NCI-H1436 (cell line): ENCODE results near the gene PHKA2.

Experiments
- DNase-seq: peaks from one replicate; lab custom pipeline; 2025; lab: John Stamatoyannopoulos, UW

Gene PHKA2

DNA sequence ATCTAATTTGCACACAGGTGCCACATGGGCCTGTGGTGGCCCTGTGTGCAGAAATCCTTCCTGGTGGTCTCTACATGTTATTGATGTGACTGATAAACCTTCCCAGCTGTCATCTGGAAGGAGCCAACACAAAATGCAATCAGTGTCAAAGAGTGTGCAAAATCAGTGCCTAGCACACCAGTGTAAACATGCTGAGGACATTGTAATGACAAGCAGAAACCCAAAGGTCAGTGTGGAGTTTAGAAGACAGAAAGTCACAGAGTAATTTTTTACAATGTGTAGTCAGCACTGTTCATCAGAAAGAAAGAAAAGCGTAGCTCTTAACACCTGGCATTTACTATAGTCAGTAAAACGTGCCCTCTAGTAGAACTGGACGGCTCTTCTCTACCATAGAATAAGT is 50.3 kb downstream of the PHKA2 start:
- DNase-seq: no peak

DNA sequence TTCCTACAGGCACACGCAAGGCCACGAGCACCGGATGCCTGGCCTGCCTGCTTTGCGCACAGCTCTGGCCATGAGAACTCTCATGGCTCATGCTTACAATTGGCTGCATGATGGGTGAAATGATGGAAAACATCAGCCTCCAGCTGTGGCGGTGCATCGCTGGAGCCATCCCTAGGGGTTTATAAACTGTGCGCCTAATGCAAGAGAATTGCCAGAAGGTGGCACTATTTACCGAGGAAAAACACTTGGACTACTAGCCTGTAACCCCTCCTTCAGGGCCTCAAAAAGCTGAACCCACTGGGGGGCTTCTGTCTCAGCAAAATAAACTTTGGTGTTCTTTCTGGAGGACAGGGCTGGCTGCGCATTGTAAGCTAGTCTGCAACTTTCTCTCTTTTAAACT is 51.9 kb downstream of the PHKA2 start:
- no peak for DNase-seq

DNA sequence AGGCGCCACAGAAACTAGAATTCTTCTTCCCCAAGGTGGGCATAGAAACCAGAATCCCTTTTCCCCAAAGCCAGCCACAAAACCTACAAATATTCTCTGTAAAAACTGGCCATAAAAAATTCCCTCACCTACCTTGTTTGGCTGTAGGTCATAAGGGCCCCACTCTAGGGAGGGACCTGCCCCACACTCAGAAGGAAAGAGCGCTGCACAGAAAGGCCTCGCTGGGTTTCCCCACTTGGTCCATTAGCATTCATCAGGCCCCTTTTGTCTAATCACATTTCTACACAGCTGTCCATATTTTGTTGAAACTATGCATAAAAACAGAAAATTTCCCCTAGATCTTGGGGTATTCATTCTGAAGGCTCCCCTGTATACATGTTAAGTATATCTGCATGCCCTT is 54.1 kb downstream of the PHKA2 start:
- DNase-seq: no peak

DNA sequence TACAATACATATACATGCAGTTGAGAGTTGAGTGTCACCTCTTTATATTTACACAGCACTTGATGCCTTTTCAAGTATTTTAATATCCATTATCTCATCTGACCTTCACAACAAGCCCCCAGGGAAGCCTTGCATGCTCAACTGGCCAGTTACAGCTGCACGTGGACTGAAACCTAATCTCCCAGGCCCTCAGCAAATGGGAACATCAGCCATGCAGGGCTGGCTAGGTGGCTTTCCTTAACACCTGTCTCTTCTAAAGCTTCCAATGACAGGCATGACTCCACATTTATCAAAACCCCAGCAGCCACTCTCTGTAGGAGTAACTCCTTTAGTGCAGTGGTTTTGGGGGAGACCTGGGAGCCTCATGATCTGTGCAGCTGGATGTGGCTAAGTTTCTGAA is 56.4 kb downstream of the PHKA2 start:
- no peak for DNase-seq

DNA sequence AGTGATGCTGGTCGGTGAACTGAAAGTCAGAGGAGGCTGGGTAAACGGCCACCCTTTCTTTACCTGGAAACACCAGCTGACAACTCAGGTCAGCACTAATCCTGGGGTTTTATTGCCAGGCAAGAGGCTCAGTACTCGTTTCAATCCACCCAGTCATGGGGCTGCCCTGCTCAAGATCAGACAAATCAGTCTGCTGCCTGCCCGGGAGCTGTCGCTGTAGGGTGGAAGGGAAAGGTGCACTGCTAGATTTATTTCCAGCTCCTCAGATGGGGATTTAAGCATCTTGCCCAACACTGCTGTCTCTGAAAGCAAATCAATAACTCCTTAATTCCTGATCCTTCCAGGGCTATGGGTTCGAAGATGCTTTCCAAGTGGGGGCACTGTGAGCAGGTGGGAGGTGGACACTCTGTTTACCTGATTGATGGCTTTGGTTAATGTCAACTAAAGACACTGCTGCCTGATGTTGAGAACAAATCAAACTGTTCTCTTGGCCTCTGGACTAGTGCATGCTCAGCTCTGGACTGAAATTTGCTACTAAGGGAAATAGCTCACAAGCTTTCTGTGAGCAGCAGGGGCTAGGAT is 59.3 kb downstream of the PHKA2 start:
- no peak for DNase-seq

DNA sequence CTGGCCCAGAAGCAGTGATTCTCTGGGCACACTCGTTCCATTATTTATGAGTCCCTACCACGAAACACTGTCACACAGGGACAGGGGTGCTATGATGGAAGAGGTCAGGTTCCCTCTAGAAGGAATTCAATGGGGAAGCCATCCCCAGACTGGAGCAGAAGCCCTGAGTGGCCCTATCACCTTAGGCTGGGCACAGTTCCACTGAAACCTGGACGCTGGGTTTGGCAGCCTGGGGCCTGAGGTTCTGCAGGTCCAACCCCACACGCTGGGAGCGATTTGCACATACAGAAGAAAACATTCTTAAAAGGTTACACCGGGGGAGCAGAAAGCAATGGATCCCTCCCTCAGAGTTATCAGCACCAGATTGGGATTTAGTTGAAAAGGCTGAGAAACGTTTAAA is 63.3 kb downstream of the PHKA2 start:
- DNase-seq: no peak

DNA sequence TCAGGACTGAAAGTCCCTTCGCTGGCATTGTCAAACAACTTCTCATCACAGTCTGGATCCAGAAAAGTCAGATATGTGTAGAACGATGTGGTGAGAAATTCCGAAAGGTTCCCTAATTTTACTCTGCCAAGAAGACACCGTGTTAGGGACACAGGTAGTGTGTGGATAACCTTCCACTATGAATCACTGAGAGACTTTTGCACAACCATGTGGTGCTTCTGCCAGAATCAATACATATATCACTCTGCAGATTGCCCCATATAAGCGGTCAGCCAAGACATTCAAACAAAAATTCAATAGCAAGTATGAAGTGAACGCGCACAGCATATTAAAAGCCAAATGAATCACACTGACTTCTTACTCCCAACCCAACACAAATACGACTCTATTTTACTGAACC is 63.8 kb downstream of the PHKA2 start:
- DNase-seq: no peak

DNA sequence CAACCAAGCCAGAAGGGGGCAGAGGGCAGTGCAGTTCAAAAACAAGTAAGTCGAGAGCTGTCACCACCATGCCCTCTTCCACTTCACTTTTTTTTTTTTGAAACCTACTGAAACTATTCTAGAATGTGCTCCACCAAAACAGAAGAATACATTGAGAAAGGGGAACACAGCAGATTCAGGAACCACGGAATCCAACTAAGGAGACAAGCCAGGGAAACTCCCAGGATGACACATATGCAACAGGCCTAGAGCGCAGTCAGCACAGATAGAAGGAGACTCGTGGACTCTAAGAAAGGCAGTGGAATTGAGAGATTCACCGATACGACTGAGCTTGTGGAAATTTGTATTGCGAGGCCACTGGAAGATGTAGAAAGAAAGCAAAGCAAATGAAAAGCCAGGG is 66.1 kb downstream of the PHKA2 start:
- no peak for DNase-seq

DNA sequence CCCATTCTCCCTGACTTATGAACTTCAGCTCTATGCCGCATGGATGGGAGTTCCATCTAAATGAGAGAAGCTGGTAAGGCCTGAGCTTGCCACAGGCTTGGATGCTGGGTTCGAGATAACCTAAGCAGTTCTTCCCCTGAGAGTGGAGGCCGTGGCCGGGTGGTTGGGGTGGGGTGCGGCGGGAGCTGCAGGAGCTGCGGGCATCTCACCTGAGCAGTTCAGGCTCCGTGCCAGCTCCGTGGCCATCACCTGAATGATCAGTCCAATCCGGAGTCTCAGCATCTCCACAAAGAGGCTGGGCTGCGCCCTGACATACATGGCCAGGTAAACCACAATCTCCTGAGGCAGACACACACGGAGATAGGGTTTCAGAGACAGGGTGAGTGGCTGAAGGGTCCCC is 77.6 kb downstream of the PHKA2 start:
- no peak for DNase-seq

DNA sequence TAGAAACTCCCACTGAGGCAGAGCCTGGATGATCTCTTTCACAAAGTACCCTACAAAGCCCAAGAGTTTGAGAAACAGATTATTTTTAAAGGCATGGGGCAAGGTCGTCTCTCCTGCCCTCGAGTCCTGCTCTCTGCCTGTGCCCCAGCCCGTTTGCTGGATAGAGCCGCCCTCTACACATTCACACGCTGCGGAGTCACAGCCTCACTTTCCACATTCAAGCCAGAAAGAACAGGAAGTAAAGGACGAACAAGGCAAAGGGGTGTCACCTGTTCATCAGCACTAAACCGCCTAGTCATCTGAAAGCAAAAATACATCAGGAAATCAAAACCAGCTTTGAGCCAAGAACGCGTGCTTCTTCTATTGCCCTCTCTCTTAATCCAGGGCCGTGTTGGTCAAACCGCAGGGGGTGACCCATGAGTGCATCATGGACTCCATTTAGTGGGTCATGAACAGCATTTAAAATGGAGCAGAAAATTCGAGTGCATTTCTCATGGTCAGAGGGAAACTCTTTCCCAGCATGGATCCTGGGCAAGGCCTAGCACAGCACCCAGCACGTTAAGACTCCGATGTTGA is 83.4 kb downstream of the PHKA2 start:
- DNase-seq: no peak

DNA sequence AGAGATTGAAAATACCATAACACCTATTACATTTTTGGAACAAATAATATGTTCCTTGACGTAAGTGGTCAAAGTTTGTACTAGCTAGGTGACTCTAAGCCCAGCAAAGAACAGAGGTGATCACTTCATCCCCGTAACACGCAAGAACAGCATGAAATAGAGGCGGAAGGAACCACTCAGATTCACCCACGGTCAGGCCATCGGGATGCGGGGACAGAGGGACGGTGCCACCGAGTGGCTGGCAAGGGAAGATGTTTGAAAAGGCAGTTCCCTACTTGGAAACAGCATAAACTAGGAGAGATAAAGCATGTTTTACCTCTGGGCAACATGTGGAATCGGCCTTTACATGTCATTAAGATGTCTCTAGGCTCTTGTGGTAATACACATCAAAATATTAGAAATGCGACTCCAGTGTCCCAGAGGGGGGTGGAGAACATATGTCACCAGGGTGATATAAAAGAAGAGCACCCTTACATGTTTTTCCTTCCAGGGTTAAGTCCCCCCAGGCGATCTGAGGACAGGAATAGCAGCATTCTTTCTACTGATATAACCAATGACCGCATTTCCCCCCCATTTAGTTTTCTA is 84.0 kb downstream of the PHKA2 start:
- no peak for DNase-seq

DNA sequence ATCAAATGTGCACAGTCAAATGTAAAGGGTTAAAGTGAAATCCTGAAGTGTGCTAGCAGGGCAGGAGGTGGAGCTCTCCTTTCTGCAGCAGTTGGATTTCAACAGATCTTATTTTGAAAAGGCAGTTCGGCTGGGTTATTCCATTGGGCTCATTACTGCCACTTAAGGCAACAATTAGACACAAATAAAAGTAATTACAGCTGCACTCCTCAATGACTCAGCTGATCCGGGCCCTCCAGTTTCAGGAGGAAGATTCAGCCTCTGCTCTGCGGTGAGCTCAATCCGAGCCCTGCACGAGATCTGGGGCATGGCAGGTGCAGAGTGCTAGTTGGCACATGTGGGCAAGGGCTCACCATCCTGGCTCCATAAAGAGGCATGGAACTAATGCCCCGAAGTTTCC is 85.4 kb downstream of the PHKA2 start:
- peak; percentile 12 for DNase-seq

DNA sequence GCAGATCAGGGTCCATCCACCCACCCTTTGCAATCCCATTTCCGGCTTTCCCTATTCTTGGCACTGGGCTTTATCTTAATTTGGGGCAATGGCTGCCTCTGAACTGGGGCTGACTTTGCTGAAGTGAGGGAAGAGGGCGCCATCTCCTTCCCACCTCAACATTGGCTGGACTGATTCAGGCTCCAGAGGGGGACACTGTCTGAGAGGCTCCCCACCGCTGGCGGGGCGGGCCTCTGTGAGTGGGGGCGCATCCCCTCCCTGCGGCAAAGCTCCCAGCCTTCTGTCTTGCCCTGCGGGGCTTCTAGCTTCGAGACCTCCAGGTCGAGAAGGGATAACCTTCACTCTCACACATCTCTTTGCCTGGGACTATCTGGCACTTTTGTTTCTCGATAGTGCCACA is 85.8 kb downstream of the PHKA2 start:
- DNase-seq: no peak

DNA sequence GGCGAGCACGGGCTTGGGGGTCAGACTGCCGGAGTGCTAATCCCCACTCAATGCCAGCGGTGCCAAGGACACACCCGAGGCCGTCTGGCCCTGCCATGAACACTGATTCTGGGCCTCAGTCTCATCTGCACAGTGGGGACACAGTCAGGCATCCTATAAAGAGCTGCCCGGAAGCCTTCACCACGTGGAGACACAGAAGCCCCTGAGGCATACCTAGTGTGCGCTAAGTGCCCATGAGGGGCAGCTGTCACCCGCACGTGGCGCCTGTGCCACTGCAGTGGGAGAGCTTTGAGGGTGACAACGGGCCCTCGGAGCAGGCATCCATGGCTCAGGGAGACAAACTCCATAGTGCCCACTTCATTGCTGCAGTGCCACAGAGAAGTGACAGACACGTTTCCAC is 86.3 kb downstream of the PHKA2 start:
- DNase-seq: no peak

DNA sequence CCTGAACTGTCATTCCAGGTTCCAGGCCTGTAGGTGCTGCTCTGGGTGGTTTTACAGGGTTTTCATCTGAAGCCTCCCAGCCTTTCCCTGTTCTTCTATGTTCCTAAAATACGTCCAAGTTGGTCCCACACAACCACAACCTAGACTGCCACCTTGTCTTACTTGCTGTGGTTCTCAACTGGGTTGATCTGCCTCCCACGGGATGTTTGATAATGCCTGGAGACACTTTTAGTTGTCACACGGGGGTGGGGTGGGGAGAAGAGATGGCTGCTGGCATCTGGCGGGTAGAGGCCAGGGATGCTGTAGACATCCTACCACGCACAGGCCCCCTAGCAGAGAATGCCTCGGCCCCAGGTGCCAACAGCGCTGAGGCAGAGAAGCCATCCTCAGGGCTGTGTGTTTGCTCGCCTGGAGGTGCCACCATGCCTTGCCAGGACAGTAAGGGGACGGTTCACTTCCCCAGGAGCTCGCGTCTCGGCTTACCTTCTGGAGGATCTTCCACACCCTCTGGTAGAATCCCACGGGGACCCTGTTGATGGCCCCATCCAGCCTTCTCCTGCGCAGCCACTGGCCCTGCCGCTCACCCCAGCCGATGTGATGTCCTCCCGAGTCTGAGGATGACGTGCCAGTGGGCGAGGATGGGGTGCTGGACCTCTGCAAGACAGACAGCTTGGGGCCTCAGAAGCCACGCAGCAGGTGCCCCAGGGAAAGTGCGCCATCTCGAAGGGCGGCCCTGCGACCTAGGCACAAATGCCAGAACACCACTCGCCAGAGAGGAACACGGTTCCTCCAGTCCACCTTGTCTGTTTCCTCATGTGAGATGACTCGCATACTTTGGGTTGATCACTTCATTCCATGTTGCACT is 87.0 kb downstream of the PHKA2 start:
- no peak for DNase-seq

DNA sequence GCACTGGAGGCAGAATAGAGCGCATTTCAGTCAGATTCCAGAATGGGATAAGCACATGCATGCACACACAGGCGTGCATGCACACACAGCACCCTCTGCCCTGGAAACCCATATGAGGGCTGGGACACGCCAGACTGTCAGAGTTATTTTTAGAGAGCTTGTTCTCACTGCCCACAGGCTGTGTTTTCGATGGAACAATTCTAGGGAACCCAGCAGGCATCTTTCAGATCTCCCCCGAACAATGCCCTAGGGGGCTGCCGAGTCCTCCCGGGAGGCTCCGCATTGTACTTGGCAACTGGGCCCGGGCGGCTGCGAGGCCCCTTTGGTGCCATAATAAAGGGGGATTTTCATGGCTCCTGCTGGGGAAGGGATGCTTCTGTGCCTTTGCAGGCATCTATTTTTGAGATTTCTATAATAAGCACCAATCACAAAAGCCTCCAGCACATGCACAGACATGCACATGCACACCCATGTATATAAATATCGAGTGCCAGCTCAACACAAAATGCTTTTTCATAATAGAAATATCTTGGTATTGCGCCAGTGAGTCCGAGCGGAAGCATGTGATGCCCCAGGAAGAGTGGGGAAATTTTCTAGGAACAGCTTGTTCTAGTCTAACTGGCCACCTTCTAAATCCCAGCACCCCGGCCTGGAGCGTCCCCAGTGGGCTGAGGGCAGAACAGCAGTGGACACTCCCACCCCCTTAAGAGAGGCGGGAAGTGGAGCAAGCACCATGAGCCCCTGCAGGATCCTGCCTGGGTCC is 88.5 kb downstream of the PHKA2 start:
- no peak for DNase-seq

DNA sequence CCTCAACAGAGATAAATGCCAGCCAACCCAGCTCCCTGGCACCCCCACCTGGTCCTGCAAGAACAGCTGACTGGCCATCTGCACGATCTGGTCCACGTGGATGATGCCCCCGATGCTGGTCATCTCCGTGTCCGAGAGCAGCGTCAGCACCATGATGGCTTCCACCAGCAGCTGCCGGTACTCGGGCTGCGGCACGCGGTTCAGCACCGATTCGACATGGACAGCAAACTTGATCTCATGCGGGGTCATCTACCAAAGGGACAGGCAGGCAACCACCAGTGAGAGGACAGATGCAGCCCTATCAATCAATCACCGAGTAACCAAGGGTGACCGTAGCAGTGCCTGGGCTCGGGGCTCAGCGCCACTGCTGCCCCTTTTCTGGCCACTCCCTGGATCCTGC is 89.8 kb downstream of the PHKA2 start:
- DNase-seq: no peak

DNA sequence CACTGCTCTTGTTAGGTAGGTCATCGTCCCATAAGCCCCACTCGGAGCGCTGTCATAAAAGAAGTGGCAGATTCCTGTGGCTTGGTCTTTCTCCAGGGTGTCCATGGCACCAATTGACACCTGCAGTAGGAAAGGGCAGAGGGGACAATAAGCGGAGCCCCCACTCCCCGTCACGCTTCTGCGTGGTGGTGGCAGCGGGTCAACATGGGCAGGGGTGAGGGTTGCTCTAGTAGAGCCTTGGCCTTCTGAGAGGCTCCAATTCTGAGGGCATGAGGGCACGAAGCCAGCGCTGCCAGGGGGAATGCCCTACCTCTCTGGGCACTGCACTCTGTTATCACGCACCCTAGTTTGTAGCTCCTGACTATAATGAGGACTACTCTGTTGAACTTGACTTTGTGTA is 90.4 kb downstream of the PHKA2 start:
- no peak for DNase-seq

DNA sequence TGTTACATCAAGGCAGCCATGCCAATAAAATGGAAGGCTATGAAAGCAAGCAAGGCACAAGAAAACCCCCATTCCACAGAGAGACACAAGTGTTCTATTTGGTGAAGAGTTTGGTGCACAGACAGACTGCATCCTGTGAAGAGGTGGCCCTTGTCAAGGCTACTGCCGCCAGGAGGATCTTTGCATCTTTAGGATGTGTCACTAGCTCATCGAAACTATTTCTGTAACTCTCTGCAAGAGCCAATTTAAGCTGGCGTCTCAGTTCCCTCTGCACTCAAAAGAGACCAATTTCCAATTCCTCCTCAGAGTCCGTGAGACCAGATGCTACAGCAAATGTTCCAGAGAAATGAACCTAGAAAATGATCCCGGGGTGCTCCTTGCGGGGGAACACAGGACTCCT is 91.0 kb downstream of the PHKA2 start:
- no peak for DNase-seq

DNA sequence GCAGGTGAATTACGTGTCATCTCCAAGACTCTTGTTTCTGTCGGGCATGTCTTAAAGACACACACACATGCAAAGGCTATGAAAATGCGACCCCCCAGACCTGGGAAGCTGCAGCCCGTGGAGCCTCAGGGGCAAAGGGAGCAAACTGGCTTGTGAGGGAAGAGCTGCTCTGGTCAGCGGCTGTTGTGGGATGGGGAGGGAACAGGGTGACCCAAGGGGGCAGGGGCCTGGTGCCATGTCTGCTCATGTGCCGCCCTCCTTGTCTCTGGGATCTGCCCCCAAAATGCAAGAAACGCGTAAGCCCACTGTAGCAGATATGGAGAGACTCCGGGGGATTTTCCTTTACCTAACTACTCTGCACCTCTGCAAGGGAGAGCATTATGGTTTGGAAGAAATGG is 92.4 kb downstream of the PHKA2 start:
- no peak for DNase-seq

DNA sequence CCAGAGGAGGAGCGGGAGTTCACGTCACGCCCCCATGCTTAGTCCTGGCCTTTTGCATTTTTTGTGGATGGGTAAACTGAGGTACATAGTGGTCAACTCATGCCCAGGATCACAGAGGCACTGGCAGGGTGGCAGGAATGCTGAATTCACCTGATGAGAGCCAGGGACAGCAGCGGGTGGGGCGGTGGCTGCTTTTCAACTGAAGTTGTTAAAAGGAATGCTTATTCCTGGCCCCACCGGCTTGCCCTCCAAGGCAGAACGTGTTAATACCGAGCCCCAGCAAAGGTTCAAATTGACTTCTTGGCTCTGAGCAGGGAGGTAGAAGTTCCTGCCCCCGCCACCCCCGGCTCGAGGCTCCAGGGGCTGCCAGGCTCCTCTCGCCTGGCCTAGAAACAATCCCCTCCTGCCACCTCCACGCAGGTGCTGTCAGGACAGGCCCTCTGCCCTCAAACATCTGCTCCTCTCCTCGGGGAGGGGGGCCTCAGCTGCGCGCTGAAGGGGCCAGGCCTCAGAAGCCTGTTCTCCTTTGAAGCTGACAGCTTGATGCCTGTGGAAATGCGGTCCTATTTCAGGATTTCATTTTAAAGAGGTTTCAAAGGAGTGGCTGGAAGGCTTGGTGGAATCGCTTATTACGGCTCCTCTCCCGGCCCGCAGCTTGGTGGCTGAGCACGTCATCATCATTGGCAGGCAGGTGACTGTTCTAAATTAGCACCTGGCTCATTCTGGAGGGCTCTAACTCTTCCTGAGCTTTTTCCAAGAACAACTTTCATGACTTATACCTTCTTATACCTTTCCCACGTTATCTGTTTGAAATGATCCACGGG is 93.0 kb downstream of the PHKA2 start:
- no peak for DNase-seq

DNA sequence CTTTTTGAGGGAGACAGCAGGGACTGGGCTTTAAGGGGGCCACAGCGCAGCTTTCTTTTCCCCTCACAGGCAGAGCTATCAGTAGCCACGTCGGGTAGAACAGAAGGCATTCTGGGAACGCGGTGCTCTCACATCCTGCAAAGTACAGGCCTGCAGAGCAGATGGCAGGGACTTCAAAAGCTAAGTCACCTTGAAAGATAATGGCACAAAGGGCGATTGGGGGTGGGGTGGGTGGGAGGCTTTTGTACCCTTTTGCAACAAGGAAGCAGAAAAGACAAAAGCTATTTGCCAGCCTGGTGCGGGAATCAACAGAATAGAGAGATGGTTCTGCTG is 93.9 kb downstream of the PHKA2 start:
- DNase-seq: no peak
